HG03196 (cell line): ENCODE measurements around the gene KCTD21.
"Not testable (repeated sequence)": the region's sequence is repeated elsewhere in the genome, so short reads cannot be mapped to it uniquely, and the experiment has no call there.

Experiments
- ATAC-seq: cut with Tn5 transposase; IDR thresholded peaks from one replicate; pipeline ENCODE4 v1.9.1; 2021; ENCODE audit not compliant: unreplicated experiment

Gene KCTD21

GRCh38 chr11:78188286-78189173 is at the start of gene KCTD21, which contains the start of gene USP35:
Gene KCTD21, minus strand, starts transcription at chr11:78188626. Its CDS starts 14,072 bp downstream, at chr11:78174554.
Gene USP35, plus strand, starts transcription at chr11:78188919. Its CDS starts 7,327 bp downstream, at chr11:78196246.
- peak; percentile 95 for ATAC-seq

- no peak for ATAC-seq
Measured at GRCh38 chr11:78237293-78238046, 49.0 kb upstream of the KCTD21 start.

- ATAC-seq = no peak
Measured at GRCh38 chr11:78234006-78234405, 45.6 kb upstream of the KCTD21 start.

DNA sequence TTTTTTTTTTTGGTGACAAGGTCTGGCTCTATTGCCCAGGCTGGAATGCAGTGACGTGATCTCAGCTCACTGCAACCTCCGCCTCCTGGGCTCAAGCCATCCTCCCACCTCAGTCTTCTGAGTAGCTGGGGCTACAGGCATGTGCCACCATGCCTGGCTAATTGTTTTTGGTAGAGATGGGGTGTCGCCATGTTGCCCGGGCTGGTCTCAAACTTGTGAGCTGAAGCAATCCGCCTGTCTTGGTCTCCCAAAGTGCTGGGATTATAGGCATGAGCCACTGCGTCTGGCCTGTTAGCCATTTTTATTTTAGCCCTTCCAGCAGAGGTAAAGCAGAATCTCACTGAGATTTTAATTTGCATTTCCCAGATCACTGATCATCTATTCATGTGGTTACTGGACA is 44.6 kb upstream of the KCTD21 start:
- not testable (repeated sequence) for ATAC-seq

- no peak for ATAC-seq
Measured at GRCh38 chr11:78231962-78232501, 43.6 kb upstream of the KCTD21 start.

DNA sequence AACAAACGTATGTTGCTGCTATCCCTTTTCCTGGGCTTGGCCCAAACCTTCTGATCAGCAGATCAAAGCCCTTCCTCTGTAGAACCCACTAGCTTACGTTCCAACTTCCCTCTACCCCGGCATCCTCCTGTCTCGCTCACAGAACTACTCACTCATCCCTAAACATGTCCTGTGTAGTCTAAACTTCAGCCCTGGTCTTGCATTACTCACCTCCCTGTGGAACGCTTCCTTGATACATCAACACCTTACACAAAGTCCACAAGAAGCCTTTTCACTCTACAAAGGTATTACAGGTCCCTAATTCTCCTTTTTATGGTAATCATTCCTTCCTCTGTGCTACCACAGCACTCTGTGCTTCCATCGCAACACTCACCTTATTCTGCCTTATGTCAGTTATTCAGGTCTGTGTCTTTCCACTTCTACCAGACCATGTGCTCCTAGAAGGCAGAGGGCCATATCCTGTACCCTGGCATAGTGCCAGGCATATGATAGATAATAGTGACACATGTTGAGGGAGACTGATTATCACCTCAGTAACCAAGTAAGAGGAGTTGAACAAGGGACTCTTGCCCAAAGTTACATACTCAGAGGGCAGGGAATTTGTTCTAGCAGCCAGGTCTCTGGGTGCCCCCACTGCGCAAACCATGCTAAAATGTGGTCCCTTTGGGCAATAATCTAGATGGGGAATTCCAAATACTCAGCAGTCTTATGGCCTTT is 41.9 kb upstream of the KCTD21 start:
- no peak for ATAC-seq

GRCh38 chr11:78229106-78229505 is 40.7 kb upstream of the KCTD21 start:
- no peak for ATAC-seq

DNA sequence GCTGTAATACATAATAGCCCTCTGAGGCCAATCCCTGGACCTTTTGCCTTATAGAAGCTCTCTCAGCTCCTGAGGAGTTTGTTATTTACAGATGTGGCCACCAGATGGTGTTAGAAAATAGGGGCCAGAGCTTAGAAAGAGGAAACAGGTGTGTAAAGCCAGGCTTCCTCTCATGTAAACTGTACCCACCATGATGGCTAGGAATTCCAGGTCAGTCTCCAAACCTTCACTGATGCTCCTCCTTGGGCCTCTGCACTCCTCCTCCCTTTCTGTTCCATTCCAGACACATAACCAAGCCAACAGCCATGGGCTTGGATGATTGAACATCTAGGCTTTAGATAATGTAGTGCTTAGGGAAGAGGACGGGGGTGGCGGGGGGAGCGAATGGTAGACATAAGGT is 40.0 kb upstream of the KCTD21 start:
- peak; percentile 55 for ATAC-seq

- no peak for ATAC-seq
Measured at GRCh38 chr11:78227921-78228320, 39.5 kb upstream of the KCTD21 start.

DNA sequence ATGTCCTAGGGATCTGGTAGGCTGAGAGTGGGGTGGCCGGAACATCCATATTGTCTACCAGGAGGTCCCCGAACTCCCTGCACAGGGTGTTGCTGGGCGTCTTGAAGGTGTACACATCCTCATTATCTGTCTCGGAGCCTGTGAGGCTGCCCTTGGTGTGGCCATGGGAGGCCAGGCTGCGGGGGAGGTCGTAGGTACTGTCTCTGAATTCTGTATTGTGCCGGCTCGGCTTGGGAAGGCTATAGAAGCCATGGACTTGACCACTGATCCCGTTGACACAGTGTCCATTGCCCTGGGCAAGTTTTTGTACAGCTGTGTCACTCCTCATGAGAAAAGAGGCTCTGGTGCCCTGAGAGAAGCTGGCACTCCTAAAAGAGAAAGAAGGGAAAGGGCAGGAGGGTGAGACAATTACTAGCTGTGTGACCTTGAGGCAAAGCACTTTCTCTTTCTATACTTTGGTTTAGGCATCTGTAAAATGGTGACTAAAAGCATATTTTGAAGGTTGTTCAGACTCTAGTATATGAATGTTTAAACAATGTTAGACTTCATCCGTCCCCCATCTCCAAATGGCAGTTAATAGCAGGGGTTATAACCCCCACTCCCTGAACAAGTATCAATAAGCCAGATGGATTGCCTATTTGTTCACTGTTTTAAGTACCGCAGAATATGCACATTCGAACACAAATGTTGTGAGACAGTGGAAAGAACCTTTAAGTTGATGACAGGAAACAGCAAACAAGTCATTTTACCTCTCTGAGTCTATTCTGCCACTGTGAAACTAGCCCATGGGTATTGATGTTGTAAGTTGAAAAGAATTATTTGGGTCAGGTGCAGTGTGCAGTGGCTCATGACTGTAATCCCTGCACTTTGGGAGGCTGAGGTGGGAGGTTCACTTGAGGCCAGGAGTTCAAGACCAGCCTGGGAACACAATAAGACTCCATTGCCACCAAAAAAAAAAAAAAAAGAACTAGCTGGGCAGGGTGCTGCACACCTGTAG is 38.6 kb upstream of the KCTD21 start:
- no peak for ATAC-seq

- no peak for ATAC-seq
Measured at GRCh38 chr11:78224906-78225420, 36.5 kb upstream of the KCTD21 start.

DNA sequence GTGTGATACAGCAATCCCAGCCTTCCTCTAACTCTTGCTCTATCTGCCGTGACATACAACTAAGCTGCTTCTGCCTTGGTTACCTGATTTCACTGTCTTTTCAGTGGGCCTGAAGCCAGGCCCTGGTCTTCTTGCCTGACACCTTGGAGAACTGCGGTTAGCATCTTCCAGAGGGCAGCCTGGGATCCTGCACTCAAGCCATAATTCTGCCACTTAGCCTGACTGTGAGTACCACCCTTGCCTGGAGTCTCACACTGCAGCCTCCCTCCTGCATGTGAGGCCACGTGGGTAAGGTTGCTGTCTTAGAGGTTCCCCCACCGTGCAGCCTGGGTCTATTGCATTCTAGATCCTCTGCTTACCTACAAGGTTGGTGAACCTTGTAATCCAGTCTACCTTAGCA is 36.1 kb upstream of the KCTD21 start:
- ATAC-seq = no peak

GRCh38 chr11:78223320-78223954 is 35.0 kb upstream of the KCTD21 start:
- peak; percentile 63 for ATAC-seq

DNA sequence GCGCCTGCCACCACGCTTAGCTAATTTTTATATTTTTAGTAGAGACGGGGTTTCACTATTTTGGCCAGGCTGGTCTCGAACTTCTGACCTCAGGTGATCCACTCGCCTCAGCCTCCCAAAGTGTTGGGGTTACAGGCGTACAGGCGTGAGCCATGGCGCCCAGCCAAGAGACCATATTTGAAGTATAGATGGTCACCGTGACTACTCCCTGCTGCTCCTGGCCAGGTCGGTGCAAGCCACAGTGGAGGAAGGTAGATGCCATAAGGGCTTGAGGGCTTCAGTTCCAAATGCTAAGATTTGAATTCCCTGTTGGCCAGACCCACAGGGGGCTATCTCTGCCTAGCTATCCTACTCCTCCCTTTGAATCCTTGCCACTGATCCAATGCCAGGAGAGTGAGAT is 34.3 kb upstream of the KCTD21 start:
- not testable (repeated sequence) for ATAC-seq

GRCh38 chr11:78221396-78222315 is 33.2 kb upstream of the KCTD21 start:
- no peak for ATAC-seq

DNA sequence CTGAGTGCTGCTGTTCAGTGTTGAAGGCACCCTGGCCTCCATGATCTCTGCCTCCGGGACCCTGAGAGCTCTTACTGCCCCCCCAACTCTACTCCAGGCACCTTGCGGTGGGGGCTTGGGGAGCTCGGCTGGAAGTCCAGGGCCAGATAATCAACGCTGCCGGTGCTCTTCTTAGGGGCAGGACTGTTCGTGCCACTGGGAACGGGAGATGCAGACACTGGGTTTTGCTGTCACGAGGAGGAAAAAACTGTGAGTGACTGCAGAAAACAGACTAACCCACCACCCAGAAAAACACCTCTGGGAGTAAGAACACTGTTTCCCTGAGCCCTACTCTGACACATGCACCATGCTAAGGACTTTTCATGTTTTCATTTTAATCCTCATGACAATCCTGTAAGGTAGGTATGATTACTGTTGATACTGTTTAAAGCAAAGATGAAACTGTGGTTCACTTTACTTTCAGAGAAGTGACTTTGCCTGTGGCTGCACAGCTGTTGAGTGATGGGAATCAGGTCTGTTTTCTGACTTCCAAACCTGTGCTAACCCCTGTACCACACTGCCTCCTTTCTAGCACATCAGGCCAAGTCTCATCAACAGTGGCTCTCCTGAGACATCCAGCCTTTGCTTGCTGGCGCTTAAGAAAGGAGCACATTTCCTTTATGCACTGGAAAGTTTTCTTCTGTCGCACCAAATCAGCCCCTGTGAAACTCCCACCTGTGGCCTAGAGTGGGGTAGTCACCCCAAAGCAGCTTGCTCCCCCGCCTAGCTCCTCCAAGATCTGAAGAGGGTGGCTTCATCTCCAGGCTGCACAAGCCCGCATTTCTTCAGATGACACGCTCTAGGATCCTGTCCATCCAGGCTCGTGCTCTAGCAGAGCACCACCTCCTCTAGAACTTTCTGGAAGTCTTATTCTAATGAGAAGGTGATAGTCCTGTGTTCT is 32.1 kb upstream of the KCTD21 start:
- no peak for ATAC-seq
